K562 (cell line): ENCODE measurements around the gene THADA. TPM values are rescaled to one million over a fixed set of nuclear protein-coding genes. Genes with fewer than 3 reads are reported as not detected.

Source experiments
- HINFP ChIP-seq: fragments of 450-650 bp; conservative IDR thresholded peaks from 2 replicates; pipeline ENCODE4 v1.6.1; 2016; ENCODE audit warnings: missing genetic modification characterization, low read depth, mild to moderate bottlenecking, control low read depth, missing compliant biosample characterization
- HSF4 ChIP-seq: fragments of 250-450 bp; sonication (Bioruptor Pico); IDR thresholded peaks from 2 replicates; pipeline ENCODE4 v2.1.2; 2022; ENCODE audit warnings: mild to moderate bottlenecking, moderate library complexity, borderline replicate concordance
- MAFG ChIP-seq: fragments of 450-650 bp; conservative IDR thresholded peaks from 2 replicates; pipeline ENCODE4 v1.6.1; 2016; ENCODE audit warnings: missing genetic modification characterization, missing compliant biosample characterization
- OTX1 ChIP-seq: fragments of 450-650 bp; formaldehyde crosslinking; IDR thresholded peaks from 2 replicates; pipeline ENCODE4 v1.4.0; 2022; ENCODE audit warnings: mild to moderate bottlenecking
- POLR2AphosphoS5 ChIP-seq: IDR thresholded peaks from 2 replicates; pipeline ENCODE4 v1.6.1; 2011; ENCODE audit warnings: mild to moderate bottlenecking, low read depth, low read length, moderate library complexity; ENCODE audit not compliant: control insufficient read depth, insufficient read depth
- RBM17 ChIP-seq: fragments of 200-400 bp; formaldehyde crosslinking; IDR thresholded peaks from 2 replicates; pipeline ENCODE4 v1.6.1; 2017; ENCODE audit warnings: low read depth, mild to moderate bottlenecking, low read length, borderline replicate concordance
- SMAD2 ChIP-seq: fragments of 150-350 bp; IDR thresholded peaks from 2 replicates; pipeline ENCODE4 v1.6.1; 2014; ENCODE audit warnings: low read depth, mild to moderate bottlenecking, low read length
- STAT6 ChIP-seq: sonication (generic); formaldehyde crosslinking; IDR thresholded peaks from 2 replicates; pipeline ENCODE4 v1.8.1; 2023; ENCODE audit warnings: mild to moderate bottlenecking, missing genetic modification reagents
- TAF1 ChIP-seq: IDR thresholded peaks from 2 replicates; pipeline ENCODE4 v1.6.1; 2011; ENCODE audit warnings: mild to moderate bottlenecking, low read length, moderate library complexity; ENCODE audit not compliant: insufficient read depth, control insufficient read depth, severe bottlenecking; ENCODE audit errors: extremely low read depth
- TRIM28 ChIP-seq: fragments of 450-650 bp; IDR thresholded peaks from 2 replicates; pipeline ENCODE4 v1.6.1; 2017
- U2AF2 ChIP-seq: fragments of 200-400 bp; formaldehyde crosslinking; optimal IDR thresholded peaks from 2 replicates; pipeline ENCODE3; 2017; ENCODE audit warnings: low read depth, mild to moderate bottlenecking, low read length
- ZBTB34 ChIP-seq: fragments of 250-450 bp; sonication (Bioruptor Pico); IDR thresholded peaks from 2 replicates; pipeline ENCODE4 v1.8.0; 2021; ENCODE audit warnings: mild to moderate bottlenecking, moderate library complexity
- ZFPM2 ChIP-seq: fragments of 250-450 bp; sonication (Bioruptor Pico); IDR thresholded peaks from 2 replicates; pipeline ENCODE4 v1.5.1; 2022; ENCODE audit warnings: mild to moderate bottlenecking
- polyA plus RNA-seq, 8 experiments: library from polyadenylated mRNA; depleted of rRNA in 4 of 8; stranded (reverse) in 5 of 8; unstranded in 3 of 8; fragments of >200 nt; fragmentation: Nextera tagmentation in 2 of 8; fragmentation: Illumina TruSeq in 1 of 8; extraction: Ambion mirVana in 2 of 8; extraction: Trizol in 1 of 8; gene quantifications; 2 replicates each; pipeline versions ENCODE4 v1.2.1 to v1.2.3, GENCODE V29; 2011 to 2014; ENCODE audit warnings: inconsistent platforms in 1 of 8, missing spikeins in 1 of 8
- total RNA-seq, 7 experiments: library from RNA; depleted of rRNA in 6 of 7; stranded (reverse); fragments of >200 nt in 6 of 7; fragmentation: Illumina TruSeq in 2 of 7; extraction: Trizol in 2 of 7; gene quantifications; 2 replicates each; pipeline versions ENCODE4 v1.2.1 to v1.2.3, GENCODE V29; 2011 to 2021; ENCODE audit warnings: low replicate concordance in 1 of 7
- TF ChIP-seq, protein P1 (sequence below): sonication (generic); formaldehyde crosslinking; IDR thresholded peaks from 2 replicates; pipeline ENCODE4 v1.8.1; 2022; ENCODE audit warnings: missing genetic modification reagents
- TF ChIP-seq, protein P2 (sequence below): fragments of 450-650 bp; formaldehyde crosslinking; IDR thresholded peaks from 2 replicates; pipeline ENCODE4 v1.4.0; 2020; ENCODE audit warnings: mild to moderate bottlenecking, mixed read lengths
- TF ChIP-seq, protein P3 (sequence below): fragments of 450-650 bp; formaldehyde crosslinking; IDR thresholded peaks from 2 replicates; pipeline ENCODE4 v1.4.0; 2020; ENCODE audit warnings: mild to moderate bottlenecking

Gene THADA
- total and polyA plus RNA-seq, 9 of the 15 experiments (the other 6 are each of a cell fraction or from before 2014, with no cell fraction given): 17.8 to 34.7 (median 31.9) TPM

GRCh38 chr2:43426305-43427031 is 169.4 kb downstream of the THADA start (continued):
- TF ChIP-seq, protein P1, sequence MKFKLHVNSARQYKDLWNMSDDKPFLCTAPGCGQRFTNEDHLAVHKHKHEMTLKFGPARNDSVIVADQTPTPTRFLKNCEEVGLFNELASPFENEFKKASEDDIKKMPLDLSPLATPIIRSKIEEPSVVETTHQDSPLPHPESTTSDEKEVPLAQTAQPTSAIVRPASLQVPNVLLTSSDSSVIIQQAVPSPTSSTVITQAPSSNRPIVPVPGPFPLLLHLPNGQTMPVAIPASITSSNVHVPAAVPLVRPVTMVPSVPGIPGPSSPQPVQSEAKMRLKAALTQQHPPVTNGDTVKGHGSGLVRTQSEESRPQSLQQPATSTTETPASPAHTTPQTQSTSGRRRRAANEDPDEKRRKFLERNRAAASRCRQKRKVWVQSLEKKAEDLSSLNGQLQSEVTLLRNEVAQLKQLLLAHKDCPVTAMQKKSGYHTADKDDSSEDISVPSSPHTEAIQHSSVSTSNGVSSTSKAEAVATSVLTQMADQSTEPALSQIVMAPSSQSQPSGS: no peak
- TF ChIP-seq STAT6 (CRISPR knock-in tag) (no peak), HSF4 (CRISPR knock-in tag) (no peak), TAF1 (no peak), ZFPM2 (CRISPR knock-in tag) (no peak), ZBTB34 (no peak), U2AF2 (no peak), HINFP (tag) (no peak), MAFG (peak; percentile 80), TRIM28 (peak; percentile 58; the same call in 1 of the 2 replicates), POLR2AphosphoS5 (peak; percentile 65; the same call in 1 of the 2 replicates), SMAD2 (no peak), RBM17 (no peak), OTX1 (CRISPR knock-in tag) (no peak)
- TF ChIP-seq, protein P2, sequence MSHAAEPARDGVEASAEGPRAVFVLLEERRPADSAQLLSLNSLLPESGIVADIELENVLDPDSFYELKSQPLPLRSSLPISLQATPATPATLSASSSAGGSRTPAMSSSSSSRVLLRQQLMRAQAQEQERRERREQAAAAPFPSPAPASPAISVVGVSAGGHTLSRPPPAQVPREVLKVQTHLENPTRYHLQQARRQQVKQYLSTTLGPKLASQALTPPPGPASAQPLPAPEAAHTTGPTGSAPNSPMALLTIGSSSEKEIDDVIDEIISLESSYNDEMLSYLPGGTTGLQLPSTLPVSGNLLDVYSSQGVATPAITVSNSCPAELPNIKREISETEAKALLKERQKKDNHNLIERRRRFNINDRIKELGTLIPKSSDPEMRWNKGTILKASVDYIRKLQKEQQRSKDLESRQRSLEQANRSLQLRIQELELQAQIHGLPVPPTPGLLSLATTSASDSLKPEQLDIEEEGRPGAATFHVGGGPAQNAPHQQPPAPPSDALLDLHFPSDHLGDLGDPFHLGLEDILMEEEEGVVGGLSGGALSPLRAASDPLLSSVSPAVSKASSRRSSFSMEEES (CRISPR knock-in tag): no peak
- TF ChIP-seq, protein P3, sequence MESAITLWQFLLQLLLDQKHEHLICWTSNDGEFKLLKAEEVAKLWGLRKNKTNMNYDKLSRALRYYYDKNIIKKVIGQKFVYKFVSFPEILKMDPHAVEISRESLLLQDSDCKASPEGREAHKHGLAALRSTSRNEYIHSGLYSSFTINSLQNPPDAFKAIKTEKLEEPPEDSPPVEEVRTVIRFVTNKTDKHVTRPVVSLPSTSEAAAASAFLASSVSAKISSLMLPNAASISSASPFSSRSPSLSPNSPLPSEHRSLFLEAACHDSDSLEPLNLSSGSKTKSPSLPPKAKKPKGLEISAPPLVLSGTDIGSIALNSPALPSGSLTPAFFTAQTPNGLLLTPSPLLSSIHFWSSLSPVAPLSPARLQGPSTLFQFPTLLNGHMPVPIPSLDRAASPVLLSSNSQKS (CRISPR knock-in tag): no peak
